Myocyte (in vitro differentiated cells): ENCODE data around the gene DNAJB14. TPM values are rescaled to one million over a fixed set of nuclear protein-coding genes. Genes with fewer than 3 reads are reported as not detected.
A peak's percentile ranks its signal among the peaks of the same experiment; 100 is the strongest.

ENCODE experiments used
- DNase-seq: peaks from one replicate; pipeline ENCODE4 v3.0.0-alpha.2; 2012; ENCODE audit warnings: low read depth
- total RNA-seq: library from RNA; depleted of rRNA; stranded (reverse); fragments of >200 nt; gene quantifications from 2 replicates; pipeline ENCODE4 v1.2.3, GENCODE V29; 2014

Gene DNAJB14
- total RNA-seq, 1 donor from 2014 or later: 33.1 TPM

GRCh38 chr4:99872570-99872969 is 73.8 kb downstream of the DNAJB14 start:
- no peak for DNase-seq

- DNase-seq: peak; percentile 9
Measured at GRCh38 chr4:99868126-99868596, 78.3 kb downstream of the DNAJB14 start.

GRCh38 chr4:99863804-99864203 is 82.6 kb downstream of the DNAJB14 start:
- no peak for DNase-seq

GRCh38 chr4:99861120-99861905 is 85.1 kb downstream of the DNAJB14 start:
- no peak for DNase-seq

GRCh38 chr4:99860521-99860920 is 85.9 kb downstream of the DNAJB14 start:
- DNase-seq: no peak

- no peak for DNase-seq
Measured at GRCh38 chr4:99859618-99860017, 86.8 kb downstream of the DNAJB14 start.

GRCh38 chr4:99857307-99857706 is 89.1 kb downstream of the DNAJB14 start:
- no peak for DNase-seq

GRCh38 chr4:99856166-99856565 is 90.3 kb downstream of the DNAJB14 start:
- DNase-seq: peak; percentile 3

GRCh38 chr4:99855678-99856077 is 90.7 kb downstream of the DNAJB14 start:
- DNase-seq: no peak

GRCh38 chr4:99853999-99854398 is 92.4 kb downstream of the DNAJB14 start:
- DNase-seq: no peak

- DNase-seq: no peak
Measured at GRCh38 chr4:99853190-99853589, 93.2 kb downstream of the DNAJB14 start.

- no peak for DNase-seq
Measured at GRCh38 chr4:99852199-99852749, 94.1 kb downstream of the DNAJB14 start.

GRCh38 chr4:99848591-99849001 is 97.8 kb downstream of the DNAJB14 start:
- DNase-seq: no peak

- DNase-seq: no peak
Measured at GRCh38 chr4:99847362-99847976, 98.9 kb downstream of the DNAJB14 start.

GRCh38 chr4:99846891-99847290 is 99.5 kb downstream of the DNAJB14 start:
- DNase-seq: no peak

Other genes starting within 250 kb of the DNAJB14 start
- not detected in 2 replicates for gene DAPP1, start 129.8 kb downstream of the DNAJB14 start, total RNA-seq
- 56.6 and 61.2 TPM in 2 replicates for gene LAMTOR3, start 52.2 kb downstream of the DNAJB14 start, total RNA-seq
- gene H2AZ1, start 3.7 kb upstream of the DNAJB14 start, total RNA-seq: 127 TPM in 2 replicates
- 4.5 and 9.6 TPM in 2 replicates for gene DDIT4L, start 243.8 kb upstream of the DNAJB14 start, total RNA-seq